ENCODE data around the gene ASF1B. TPM values are rescaled to one million over a fixed set of nuclear protein-coding genes. Genes with fewer than 3 reads are reported as not detected.

ASF1B gene
- total and polyA plus RNA-seq, 2 experiments from 2014 or later: 21.8 to 27.5 TPM

DNA sequence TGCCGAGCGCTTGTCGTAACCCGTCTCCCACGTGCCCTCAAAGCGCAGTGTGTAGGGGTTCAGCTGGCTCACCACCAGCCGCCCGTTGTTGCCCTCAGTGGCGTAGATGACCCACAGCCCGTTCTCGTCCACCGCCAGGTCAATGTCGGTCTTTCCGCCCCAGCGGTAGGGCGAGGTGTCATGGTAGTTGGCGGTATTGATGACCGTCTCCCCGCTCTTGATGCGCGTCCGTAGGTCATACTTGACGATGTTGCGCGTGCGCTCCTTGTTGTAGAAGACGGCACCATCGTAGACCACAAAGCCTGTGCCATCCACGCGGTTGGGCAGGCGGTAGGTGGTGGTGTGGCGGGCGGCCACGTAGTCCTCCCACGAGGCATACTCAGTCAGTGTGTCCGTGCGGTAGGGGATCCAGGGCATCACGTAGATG, 26.5 kb upstream of the ASF1B start:
- Histone ChIP-seq H3K27me3 (no peaks in the 10 kb centered on the region), H3K36me3 (peaks cover 6% of the 10 kb centered on the region), H3K4me1 (ENCODE audit: low read depth) (no peaks in the 10 kb centered on the region), H3K27ac (no peak overlapping the region), H3K9me3 (ENCODE audit: low read depth) (no peaks in the 10 kb centered on the region), H3K4me3 (no peak overlapping the region)
- TF ChIP-seq, protein P1, sequence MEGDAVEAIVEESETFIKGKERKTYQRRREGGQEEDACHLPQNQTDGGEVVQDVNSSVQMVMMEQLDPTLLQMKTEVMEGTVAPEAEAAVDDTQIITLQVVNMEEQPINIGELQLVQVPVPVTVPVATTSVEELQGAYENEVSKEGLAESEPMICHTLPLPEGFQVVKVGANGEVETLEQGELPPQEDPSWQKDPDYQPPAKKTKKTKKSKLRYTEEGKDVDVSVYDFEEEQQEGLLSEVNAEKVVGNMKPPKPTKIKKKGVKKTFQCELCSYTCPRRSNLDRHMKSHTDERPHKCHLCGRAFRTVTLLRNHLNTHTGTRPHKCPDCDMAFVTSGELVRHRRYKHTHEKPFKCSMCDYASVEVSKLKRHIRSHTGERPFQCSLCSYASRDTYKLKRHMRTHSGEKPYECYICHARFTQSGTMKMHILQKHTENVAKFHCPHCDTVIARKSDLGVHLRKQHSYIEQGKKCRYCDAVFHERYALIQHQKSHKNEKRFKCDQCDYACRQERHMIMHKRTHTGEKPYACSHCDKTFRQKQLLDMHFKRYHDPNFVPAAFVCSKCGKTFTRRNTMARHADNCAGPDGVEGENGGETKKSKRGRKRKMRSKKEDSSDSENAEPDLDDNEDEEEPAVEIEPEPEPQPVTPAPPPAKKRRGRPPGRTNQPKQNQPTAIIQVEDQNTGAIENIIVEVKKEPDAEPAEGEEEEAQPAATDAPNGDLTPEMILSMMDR (IDR thresholded peaks at IDR 0.05; ENCODE audit: low read depth, low read length): no peak
- no peak for DNase-seq (ENCODE audit: low read depth in 1 of 2, low spot score in 1 of 2)

GRCh38 chr19:14161305-14161704, 24.9 kb upstream of the ASF1B start:
- Histone ChIP-seq H3K27ac (no peak overlapping the region), H3K9me3 (ENCODE audit: low read depth) (no peaks in the 10 kb centered on the region), H3K4me1 (ENCODE audit: low read depth) (no peaks in the 10 kb centered on the region), H3K4me3 (no peak overlapping the region), H3K27me3 (no peaks in the 10 kb centered on the region), H3K36me3 (peaks cover 11% of the 10 kb centered on the region)
- DNase-seq (ENCODE audit: low read depth in 1 of 2, low spot score in 1 of 2): no peak
- TF ChIP-seq, protein P1 (IDR thresholded peaks at IDR 0.05; ENCODE audit: low read depth, low read length): no peak

DNA sequence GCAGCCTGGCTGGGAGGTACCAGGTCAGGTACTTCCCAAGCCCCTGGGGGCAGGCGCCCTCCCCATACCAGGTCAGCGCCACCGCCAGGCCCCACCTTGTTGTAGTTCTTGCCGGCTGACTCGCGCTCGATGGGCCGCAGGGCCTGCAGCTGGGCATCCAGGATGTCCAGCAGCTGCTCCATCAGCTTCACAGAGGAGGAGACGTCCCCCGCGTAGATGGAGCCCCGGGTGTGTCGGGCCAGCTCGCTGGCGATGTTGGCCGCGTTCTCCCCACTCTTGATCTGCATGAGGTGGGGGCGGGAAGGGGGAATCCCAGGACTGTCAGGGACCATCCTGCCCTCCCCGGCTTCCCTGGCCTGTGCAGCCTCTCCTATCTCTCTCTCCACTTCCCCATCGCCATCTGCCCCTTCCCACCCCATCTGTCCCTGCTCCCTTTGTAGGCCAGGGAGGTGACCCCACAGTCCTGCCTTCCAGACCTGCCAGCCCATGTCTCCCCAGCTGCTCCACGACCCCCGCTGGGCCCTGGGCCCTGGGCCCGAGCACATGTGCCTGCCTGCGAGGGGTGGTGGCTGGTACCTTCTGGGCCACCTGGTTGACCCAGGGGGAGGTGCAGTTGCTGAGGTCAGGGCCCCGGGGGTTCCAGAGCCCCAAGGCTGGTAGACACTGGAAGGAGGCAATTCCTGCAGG, 23.8 kb upstream of the ASF1B start:
- Histone ChIP-seq H3K4me3 (no peak overlapping the region), H3K36me3 (peaks cover 17% of the 10 kb centered on the region), H3K27ac (no peak overlapping the region), H3K27me3 (no peaks in the 10 kb centered on the region), H3K9me3 (ENCODE audit: low read depth) (no peaks in the 10 kb centered on the region), H3K4me1 (ENCODE audit: low read depth) (no peaks in the 10 kb centered on the region)
- DNase-seq (ENCODE audit: low read depth in 1 of 2, low spot score in 1 of 2): no peak
- TF ChIP-seq, protein P1 (IDR thresholded peaks at IDR 0.05; ENCODE audit: low read depth, low read length): no peak

GRCh38 chr19:14159059-14159458, 22.7 kb upstream of the ASF1B start:
- Histone ChIP-seq H3K9me3 (ENCODE audit: low read depth) (no peaks in the 10 kb centered on the region), H3K27ac (no peak overlapping the region), H3K4me1 (ENCODE audit: low read depth) (no peaks in the 10 kb centered on the region), H3K4me3 (no peak overlapping the region), H3K27me3 (no peaks in the 10 kb centered on the region), H3K36me3 (peaks cover 21% of the 10 kb centered on the region)
- no peak for DNase-seq (ENCODE audit: low read depth in 1 of 2, low spot score in 1 of 2)
- TF ChIP-seq, protein P1 (IDR thresholded peaks at IDR 0.05; ENCODE audit: low read depth, low read length): no peak

- no peak for DNase-seq (ENCODE audit: low read depth in 1 of 2, low spot score in 1 of 2)
- TF ChIP-seq, protein P1 (IDR thresholded peaks at IDR 0.05; ENCODE audit: low read depth, low read length): no peak
- H3K27me3 ChIP-seq: no peaks in the 10 kb centered on the region
- no peak overlapping the region for H3K27ac ChIP-seq
- no peak overlapping the region for H3K4me3 ChIP-seq
- no peaks in the 10 kb centered on the region for H3K4me1 ChIP-seq (ENCODE audit: low read depth)
- peaks cover 21% of the 10 kb centered on the region for H3K36me3 ChIP-seq
- H3K9me3 ChIP-seq (ENCODE audit: low read depth): no peaks in the 10 kb centered on the region
These were observed 22.1 kb upstream of the ASF1B start for GRCh38 chr19:14158276-14159023.

All from cardiac muscle cell (in vitro differentiated cells and primary cell).